ENCODE measurements around the gene SAMD11.

SAMD11 gene

DNA sequence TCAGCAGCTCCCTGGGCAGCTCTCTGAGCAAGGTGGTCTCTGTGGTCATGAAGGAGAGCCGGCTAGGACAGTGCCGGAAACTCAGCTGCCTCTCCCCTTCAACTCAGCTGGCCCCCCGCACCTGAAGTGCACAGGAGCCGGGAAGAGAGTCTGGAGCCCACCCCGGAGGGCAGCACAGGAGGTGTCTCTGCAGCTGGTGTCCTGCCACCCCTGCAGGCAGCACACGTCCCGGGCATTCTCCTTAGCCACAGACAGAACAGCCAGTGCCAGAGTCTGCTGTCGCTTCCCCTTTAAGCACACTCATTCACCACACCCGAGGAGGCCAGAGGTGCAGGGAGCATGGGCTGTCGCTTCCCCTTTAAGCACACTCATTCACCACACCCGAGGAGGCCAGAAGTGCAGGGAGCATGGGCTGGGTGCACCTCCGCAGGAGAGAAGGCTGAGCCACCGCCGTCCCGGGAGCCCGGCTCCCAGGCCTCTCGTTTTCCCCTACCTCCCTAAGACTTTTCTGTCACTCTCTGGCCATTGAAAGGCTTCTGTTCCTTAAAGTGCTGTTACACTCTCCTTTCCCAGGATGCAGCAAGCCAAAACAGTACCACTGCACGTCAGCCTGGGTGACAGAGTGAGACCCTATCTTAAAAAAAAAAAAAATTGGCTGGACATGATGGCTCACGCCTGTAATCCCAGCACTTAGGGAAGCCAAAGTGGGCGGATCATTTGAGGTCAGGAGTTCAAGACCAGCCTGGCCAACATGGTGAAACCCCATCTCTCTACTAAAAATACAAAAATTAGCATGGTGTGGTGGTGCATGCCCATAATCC, 16.9 kb upstream of the SAMD11 start:
- no peak for TF ChIP-seq TAF1 (IDR thresholded peaks at IDR 0.05; ENCODE audit: low read depth)
- TF ChIP-seq, protein P1, sequence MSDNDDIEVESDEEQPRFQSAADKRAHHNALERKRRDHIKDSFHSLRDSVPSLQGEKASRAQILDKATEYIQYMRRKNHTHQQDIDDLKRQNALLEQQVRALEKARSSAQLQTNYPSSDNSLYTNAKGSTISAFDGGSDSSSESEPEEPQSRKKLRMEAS (IDR thresholded peaks at IDR 0.05), result peak; percentile 66; the same call in 1 of the 2 replicates

DNA sequence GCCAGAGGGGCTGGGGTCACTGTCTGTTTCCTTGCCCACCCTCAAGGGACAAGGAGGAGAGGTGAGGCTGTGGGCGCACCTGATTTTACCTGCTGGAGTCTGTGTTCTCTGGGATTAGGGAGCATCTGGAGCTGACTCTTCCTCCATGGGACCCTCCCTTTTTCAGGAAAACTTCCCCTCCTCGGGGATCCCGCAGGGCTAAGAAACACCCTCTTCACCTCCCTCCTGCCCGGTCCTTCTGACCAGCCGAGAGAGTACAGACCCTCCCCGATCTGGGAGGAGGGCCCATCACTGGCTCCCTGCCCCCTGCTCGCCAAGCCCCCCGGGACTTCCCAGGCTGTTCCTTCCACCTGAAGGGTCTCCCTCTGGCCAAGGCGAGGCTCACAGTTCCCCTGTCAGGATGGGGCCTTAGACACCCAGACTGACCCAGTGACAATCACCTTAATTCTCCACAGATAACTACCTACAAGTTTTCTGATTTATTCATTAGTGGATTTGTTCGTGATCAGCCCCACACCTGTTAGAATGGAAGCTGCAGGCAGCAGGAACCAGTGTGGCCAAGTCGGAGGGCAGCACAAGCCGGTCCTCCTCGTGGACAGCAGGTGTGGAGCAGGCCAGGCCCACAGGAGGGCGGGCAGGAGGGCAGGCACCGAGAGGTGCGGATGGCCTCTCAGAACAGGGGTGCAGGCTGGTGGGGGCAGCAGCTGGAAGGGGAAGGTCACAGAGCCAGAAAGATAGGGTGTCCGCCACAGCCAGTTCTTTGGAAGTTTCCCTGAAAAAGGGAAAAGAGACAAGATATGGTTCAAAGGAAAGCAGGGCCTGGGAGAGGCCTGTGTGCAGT, 15.9 kb upstream of the SAMD11 start:
- TF ChIP-seq, protein P1 (IDR thresholded peaks at IDR 0.05), result no peak
- TF ChIP-seq EGR1 (IDR thresholded peaks at IDR 0.05), result no peak
- TF ChIP-seq EP300 (IDR thresholded peaks at IDR 0.05; ENCODE audit: borderline replicate concordance), result no peak
- TF ChIP-seq NFIC (IDR thresholded peaks at IDR 0.05), result no peak
- TF ChIP-seq, protein P2, sequence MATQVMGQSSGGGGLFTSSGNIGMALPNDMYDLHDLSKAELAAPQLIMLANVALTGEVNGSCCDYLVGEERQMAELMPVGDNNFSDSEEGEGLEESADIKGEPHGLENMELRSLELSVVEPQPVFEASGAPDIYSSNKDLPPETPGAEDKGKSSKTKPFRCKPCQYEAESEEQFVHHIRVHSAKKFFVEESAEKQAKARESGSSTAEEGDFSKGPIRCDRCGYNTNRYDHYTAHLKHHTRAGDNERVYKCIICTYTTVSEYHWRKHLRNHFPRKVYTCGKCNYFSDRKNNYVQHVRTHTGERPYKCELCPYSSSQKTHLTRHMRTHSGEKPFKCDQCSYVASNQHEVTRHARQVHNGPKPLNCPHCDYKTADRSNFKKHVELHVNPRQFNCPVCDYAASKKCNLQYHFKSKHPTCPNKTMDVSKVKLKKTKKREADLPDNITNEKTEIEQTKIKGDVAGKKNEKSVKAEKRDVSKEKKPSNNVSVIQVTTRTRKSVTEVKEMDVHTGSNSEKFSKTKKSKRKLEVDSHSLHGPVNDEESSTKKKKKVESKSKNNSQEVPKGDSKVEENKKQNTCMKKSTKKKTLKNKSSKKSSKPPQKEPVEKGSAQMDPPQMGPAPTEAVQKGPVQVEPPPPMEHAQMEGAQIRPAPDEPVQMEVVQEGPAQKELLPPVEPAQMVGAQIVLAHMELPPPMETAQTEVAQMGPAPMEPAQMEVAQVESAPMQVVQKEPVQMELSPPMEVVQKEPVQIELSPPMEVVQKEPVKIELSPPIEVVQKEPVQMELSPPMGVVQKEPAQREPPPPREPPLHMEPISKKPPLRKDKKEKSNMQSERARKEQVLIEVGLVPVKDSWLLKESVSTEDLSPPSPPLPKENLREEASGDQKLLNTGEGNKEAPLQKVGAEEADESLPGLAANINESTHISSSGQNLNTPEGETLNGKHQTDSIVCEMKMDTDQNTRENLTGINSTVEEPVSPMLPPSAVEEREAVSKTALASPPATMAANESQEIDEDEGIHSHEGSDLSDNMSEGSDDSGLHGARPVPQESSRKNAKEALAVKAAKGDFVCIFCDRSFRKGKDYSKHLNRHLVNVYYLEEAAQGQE (IDR thresholded peaks at IDR 0.05; ENCODE audit: low read depth), result no peak
- no peak for TF ChIP-seq CEBPB (IDR thresholded peaks at IDR 0.05)
- TF ChIP-seq CREB1 (IDR thresholded peaks at IDR 0.05; ENCODE audit: low read depth), result no peak
- no peak for TF ChIP-seq YY1 (IDR thresholded peaks at IDR 0.05; ENCODE audit: low read depth)
- no peak for TF ChIP-seq TCF12 (IDR thresholded peaks at IDR 0.05; ENCODE audit: low read depth)
- no peak for TF ChIP-seq ZBTB7A (IDR thresholded peaks at IDR 0.05; ENCODE audit: low read depth)

DNA sequence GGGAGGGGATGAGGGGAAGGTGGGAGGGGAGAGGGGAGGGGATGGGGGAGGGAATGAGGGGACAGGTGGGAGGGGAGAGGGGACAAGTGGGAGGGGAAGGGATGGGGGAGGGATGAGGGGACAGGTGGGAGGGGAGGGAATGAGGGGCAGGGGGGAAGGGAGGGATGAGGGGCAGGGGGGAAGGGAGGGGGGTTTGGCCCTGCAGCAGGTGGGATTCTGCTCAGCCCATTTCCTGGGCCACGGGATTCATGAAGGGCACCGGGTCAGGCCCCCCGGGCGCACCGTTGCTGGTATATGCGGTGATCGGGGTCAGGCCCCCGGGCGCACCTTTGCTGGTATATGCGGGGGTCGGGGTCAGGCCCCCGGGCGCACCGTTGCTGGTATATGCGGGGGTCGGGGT, 15.1 kb upstream of the SAMD11 start:
- TF ChIP-seq FOXM1 (IDR thresholded peaks at IDR 0.05; ENCODE audit: borderline replicate concordance, low read depth) (no peak), TCF12 (IDR thresholded peaks at IDR 0.05; ENCODE audit: low read depth) (no peak), EGR1 (IDR thresholded peaks at IDR 0.05) (no peak), CREB1 (IDR thresholded peaks at IDR 0.05; ENCODE audit: low read depth) (no peak), NFIC (IDR thresholded peaks at IDR 0.05) (no peak), RAD21 (IDR thresholded peaks at IDR 0.05; ENCODE audit: low read depth) (no peak), ZBTB7A (IDR thresholded peaks at IDR 0.05; ENCODE audit: low read depth) (no peak), TEAD4 (IDR thresholded peaks at IDR 0.05) (no peak), TAF1 (IDR thresholded peaks at IDR 0.05; ENCODE audit: low read depth) (no peak)
- TF ChIP-seq, protein P3, sequence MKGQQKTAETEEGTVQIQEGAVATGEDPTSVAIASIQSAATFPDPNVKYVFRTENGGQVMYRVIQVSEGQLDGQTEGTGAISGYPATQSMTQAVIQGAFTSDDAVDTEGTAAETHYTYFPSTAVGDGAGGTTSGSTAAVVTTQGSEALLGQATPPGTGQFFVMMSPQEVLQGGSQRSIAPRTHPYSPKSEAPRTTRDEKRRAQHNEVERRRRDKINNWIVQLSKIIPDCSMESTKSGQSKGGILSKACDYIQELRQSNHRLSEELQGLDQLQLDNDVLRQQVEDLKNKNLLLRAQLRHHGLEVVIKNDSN (IDR thresholded peaks at IDR 0.05), result no peak
- TF ChIP-seq, protein P2 (IDR thresholded peaks at IDR 0.05; ENCODE audit: low read depth), result no peak
- TF ChIP-seq, protein P1 (IDR thresholded peaks at IDR 0.05), result no peak

DNA sequence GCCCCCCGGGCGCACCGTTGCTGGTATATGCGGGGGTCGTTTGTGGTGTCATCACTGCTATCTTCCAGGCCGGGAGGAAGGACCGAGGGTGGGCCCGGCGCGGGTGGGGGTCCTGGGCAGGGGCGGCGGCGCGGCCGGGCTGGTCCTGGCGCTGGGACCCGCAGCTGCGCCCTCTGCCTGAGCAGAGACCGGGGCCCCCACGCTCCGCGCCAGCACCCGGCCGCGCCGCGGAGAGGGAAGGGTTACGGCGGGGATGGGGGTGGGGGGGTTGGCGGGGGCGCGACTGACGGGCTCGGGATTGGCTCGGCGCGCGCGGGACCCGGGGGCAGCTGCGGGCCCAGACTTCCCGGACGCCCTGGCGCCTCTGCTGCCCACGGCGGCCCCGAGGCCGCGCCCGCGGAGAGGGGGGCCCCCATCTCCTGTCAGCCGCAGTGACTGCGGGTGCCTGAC, 13.8 kb upstream of the SAMD11 start:
- no peak for TF ChIP-seq FOXM1 (IDR thresholded peaks at IDR 0.05; ENCODE audit: borderline replicate concordance, low read depth)
- TF ChIP-seq ZBTB7A (IDR thresholded peaks at IDR 0.05; ENCODE audit: low read depth), result no peak
- no peak for TF ChIP-seq CEBPB (IDR thresholded peaks at IDR 0.05)
- no peak for TF ChIP-seq EGR1 (IDR thresholded peaks at IDR 0.05)
- TF ChIP-seq, protein P3 (IDR thresholded peaks at IDR 0.05), result no peak
- no peak for TF ChIP-seq RAD21 (IDR thresholded peaks at IDR 0.05; ENCODE audit: low read depth)
- TF ChIP-seq CREB1 (IDR thresholded peaks at IDR 0.05; ENCODE audit: low read depth), result no peak
- TF ChIP-seq YY1 (IDR thresholded peaks at IDR 0.05; ENCODE audit: low read depth), result no peak
- TF ChIP-seq, protein P1 (IDR thresholded peaks at IDR 0.05), result no peak

DNA sequence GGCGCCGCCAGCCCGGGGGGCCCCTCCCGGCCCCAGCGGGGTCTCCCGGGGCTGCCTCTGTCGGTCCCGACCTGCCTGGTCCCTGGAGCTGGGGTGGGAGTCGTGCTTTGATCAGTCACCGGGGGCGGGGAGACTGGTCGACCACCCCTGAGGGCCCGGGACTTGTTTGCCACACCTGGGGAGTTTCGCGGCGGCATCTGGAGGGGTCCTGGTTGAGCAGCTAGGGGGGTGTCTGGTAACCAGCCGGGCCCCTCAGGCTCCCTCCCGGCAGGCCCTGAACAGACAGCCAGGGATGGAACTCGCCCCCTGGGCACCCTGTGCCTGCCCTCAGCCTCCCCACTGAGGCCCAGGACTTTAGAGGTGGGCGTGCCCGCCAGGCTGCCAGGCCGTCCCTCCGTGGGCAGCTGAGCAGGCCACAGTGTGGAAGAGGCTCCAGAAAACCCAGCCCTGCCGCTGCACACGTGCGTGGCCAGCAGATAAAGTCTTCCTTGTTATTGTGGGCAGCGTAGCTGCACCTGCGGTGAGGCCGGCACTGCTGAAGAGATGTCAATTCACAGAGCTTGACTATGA, 13.3 kb upstream of the SAMD11 start:
- TF ChIP-seq, protein P2 (IDR thresholded peaks at IDR 0.05; ENCODE audit: low read depth), result no peak
- TF ChIP-seq TEAD4 (IDR thresholded peaks at IDR 0.05) (no peak), TAF1 (IDR thresholded peaks at IDR 0.05; ENCODE audit: low read depth) (no peak), CREB1 (IDR thresholded peaks at IDR 0.05; ENCODE audit: low read depth) (no peak), TCF12 (IDR thresholded peaks at IDR 0.05; ENCODE audit: low read depth) (no peak), NFIC (IDR thresholded peaks at IDR 0.05) (no peak), EGR1 (IDR thresholded peaks at IDR 0.05) (no peak), RAD21 (IDR thresholded peaks at IDR 0.05; ENCODE audit: low read depth) (no peak), ZBTB7A (IDR thresholded peaks at IDR 0.05; ENCODE audit: low read depth) (no peak), FOXM1 (IDR thresholded peaks at IDR 0.05; ENCODE audit: borderline replicate concordance, low read depth) (no peak)
- TF ChIP-seq, protein P3 (IDR thresholded peaks at IDR 0.05), result no peak
- TF ChIP-seq, protein P1 (IDR thresholded peaks at IDR 0.05), result no peak
